ENCODE measurements around the gene SLC39A12. TPM values are rescaled to one million over a fixed set of nuclear protein-coding genes. Genes with fewer than 3 reads are reported as not detected.
A peak's percentile ranks its signal among the peaks of the same experiment; 100 is the strongest.

The SLC39A12 gene
- total RNA-seq, 1 donor from 2014 or later: not detected

DNA sequence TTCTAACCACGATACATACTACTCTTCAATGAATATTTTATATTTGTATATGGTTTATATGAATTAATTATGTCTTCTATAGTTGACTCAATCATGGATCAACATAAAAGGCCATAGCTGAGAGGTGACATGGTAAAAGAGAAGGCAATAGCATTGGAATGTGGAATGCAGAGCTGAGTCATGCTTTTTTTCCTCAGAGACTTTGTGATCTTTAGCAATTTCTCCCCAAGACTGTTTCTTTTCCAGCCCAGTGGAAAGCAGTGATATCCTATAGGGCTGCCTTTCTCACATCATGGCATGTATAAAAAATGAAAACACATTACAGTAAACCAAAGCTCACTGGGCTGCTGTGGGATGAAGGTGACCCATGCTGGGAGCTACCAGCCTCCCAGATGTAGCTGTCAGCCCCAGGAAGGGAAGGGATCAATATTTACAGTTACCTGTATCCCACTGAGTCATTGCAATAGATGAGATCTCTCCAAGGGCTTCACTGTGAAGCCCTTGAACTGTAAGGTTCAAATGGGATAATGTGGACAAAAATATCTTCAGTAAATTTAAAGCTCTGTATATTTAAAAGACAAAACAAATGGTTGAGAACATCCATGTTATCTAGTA is 30.2 kb downstream of the SLC39A12 start:
- TF ChIP-seq, protein P1, sequence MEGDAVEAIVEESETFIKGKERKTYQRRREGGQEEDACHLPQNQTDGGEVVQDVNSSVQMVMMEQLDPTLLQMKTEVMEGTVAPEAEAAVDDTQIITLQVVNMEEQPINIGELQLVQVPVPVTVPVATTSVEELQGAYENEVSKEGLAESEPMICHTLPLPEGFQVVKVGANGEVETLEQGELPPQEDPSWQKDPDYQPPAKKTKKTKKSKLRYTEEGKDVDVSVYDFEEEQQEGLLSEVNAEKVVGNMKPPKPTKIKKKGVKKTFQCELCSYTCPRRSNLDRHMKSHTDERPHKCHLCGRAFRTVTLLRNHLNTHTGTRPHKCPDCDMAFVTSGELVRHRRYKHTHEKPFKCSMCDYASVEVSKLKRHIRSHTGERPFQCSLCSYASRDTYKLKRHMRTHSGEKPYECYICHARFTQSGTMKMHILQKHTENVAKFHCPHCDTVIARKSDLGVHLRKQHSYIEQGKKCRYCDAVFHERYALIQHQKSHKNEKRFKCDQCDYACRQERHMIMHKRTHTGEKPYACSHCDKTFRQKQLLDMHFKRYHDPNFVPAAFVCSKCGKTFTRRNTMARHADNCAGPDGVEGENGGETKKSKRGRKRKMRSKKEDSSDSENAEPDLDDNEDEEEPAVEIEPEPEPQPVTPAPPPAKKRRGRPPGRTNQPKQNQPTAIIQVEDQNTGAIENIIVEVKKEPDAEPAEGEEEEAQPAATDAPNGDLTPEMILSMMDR (IDR thresholded peaks at IDR 0.05; ENCODE audit: insufficient read depth, low read depth, low read length): no peak
- TF ChIP-seq EZH2 (IDR thresholded peaks at IDR 0.05; ENCODE audit: insufficient read depth, low read length): no peak
- Histone ChIP-seq H3K27ac (ENCODE audit: low read depth, low read length) (peak overlapping the region; percentile 90), H3K36me3 (ENCODE audit: insufficient read depth, low read length) (no peaks in the 10 kb centered on the region), H3K9ac (ENCODE audit: low read length) (peak overlapping the region; percentile 63), H3K4me3 (ENCODE audit: insufficient read depth, low read depth, low read length) (no peak overlapping the region), H4K20me1 (ENCODE audit: insufficient read depth, low read length) (no peaks in the 10 kb centered on the region), H3K4me1 (ENCODE audit: insufficient read depth, low read length) (peaks cover 32% of the 10 kb centered on the region), H3K79me2 (ENCODE audit: insufficient read depth, low read length) (no peaks in the 10 kb centered on the region), H2AFZ (ENCODE audit: low read depth, low read length) (no peak overlapping the region), H3K9me3 (ENCODE audit: insufficient read depth, low read depth, low read length) (no peaks in the 10 kb centered on the region), H3K27me3 (ENCODE audit: insufficient read depth, low read length) (no peaks in the 10 kb centered on the region), H3K4me2 (ENCODE audit: low read length) (peak overlapping the region; percentile 73)
- H3K4me3 Mint-ChIP-seq (ENCODE audit: unreplicated experiment): peak overlapping the region; percentile 30
- peak; percentile 90 for DNase-seq (ENCODE audit: low read depth)
- FAIRE-seq: peak; percentile 100
- H3K36me3 Mint-ChIP-seq (ENCODE audit: low read depth, unreplicated experiment): no peaks in the 10 kb centered on the region
- peak overlapping the region; percentile 99 for H3K27ac Mint-ChIP-seq (ENCODE audit: unreplicated experiment)
- H3K27me3 Mint-ChIP-seq (ENCODE audit: low read depth, unreplicated experiment): no peaks in the 10 kb centered on the region
- H3K4me1 Mint-ChIP-seq (ENCODE audit: low read depth, unreplicated experiment): peaks cover 28% of the 10 kb centered on the region
- no peaks in the 10 kb centered on the region for H3K9me3 Mint-ChIP-seq (ENCODE audit: unreplicated experiment)

DNA sequence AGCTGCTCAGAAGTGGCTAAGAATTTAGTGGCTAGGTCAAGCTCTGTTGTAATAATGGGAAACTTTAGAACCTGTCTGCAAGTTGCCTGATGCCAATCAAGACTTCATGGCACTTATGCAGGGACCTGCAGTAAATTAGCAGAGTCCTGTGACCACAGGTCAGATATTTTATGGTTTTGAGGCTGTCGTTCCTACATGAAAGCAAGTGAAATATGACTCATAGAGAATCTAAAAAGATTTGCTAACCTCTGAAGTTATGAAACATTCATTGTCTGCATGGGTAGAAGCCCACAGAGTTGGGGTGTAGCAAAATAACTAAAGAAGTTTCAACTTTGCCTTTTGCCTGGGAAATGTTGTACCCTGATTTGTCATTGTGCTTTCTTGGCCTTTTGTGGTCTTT is 32.3 kb downstream of the SLC39A12 start:
- Histone ChIP-seq H3K4me2 (ENCODE audit: low read length) (peak overlapping the region; percentile 18), H4K20me1 (ENCODE audit: insufficient read depth, low read length) (no peaks in the 10 kb centered on the region), H3K4me1 (ENCODE audit: insufficient read depth, low read length) (peaks cover 32% of the 10 kb centered on the region), H2AFZ (ENCODE audit: low read depth, low read length) (no peak overlapping the region), H3K4me3 (ENCODE audit: insufficient read depth, low read depth, low read length) (no peak overlapping the region), H3K27ac (ENCODE audit: low read depth, low read length) (no peak overlapping the region), H3K9me3 (ENCODE audit: insufficient read depth, low read depth, low read length) (no peaks in the 10 kb centered on the region), H3K79me2 (ENCODE audit: insufficient read depth, low read length) (no peaks in the 10 kb centered on the region), H3K36me3 (ENCODE audit: insufficient read depth, low read length) (no peaks in the 10 kb centered on the region), H3K9ac (ENCODE audit: low read length) (no peak overlapping the region), H3K27me3 (ENCODE audit: insufficient read depth, low read length) (no peaks in the 10 kb centered on the region)
- H3K36me3 Mint-ChIP-seq (ENCODE audit: low read depth, unreplicated experiment): no peaks in the 10 kb centered on the region
- no peaks in the 10 kb centered on the region for H3K27me3 Mint-ChIP-seq (ENCODE audit: low read depth, unreplicated experiment)
- peaks cover 31% of the 10 kb centered on the region for H3K4me1 Mint-ChIP-seq (ENCODE audit: low read depth, unreplicated experiment)
- peaks cover 3% of the 10 kb centered on the region for H3K9me3 Mint-ChIP-seq (ENCODE audit: unreplicated experiment)
- DNase-seq (ENCODE audit: low read depth) (peak; percentile 80), FAIRE-seq (no peak)
- H3K4me3 Mint-ChIP-seq (ENCODE audit: unreplicated experiment): no peak overlapping the region
- H3K27ac Mint-ChIP-seq (ENCODE audit: unreplicated experiment): peak overlapping the region; percentile 72
- TF ChIP-seq, protein P1 (IDR thresholded peaks at IDR 0.05; ENCODE audit: insufficient read depth, low read depth, low read length): no peak
- TF ChIP-seq EZH2 (IDR thresholded peaks at IDR 0.05; ENCODE audit: insufficient read depth, low read length): no peak

DNA sequence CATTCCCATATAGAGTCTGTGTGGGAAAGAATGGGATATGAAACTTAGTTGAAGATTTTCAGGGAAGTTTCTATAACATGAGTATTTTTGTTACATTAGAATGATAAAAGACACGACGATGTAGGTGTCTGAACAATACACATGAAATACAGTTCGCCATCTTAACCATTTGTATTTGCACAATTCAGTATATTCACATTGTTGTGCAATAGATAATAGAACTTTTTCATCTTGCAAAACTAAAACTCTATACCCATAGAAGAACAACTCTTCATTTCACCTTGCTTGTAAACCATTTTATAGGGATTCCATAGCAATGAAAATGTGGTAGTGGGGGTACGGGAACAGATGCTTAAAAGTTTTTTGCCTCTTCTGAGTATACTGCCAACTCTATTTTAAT is 32.8 kb downstream of the SLC39A12 start:
- no peak overlapping the region for H3K9ac ChIP-seq (ENCODE audit: low read length)
- H3K36me3 ChIP-seq (ENCODE audit: insufficient read depth, low read length): no peaks in the 10 kb centered on the region
- Mint-ChIP-seq H3K36me3 (ENCODE audit: low read depth, unreplicated experiment) (no peaks in the 10 kb centered on the region), H3K27ac (ENCODE audit: unreplicated experiment) (no peak overlapping the region), H3K9me3 (ENCODE audit: unreplicated experiment) (peaks cover 3% of the 10 kb centered on the region), H3K4me1 (ENCODE audit: low read depth, unreplicated experiment) (peaks cover 31% of the 10 kb centered on the region), H3K27me3 (ENCODE audit: low read depth, unreplicated experiment) (no peaks in the 10 kb centered on the region), H3K4me3 (ENCODE audit: unreplicated experiment) (no peak overlapping the region)
- no peak overlapping the region for H2AFZ ChIP-seq (ENCODE audit: low read depth, low read length)
- H3K79me2 ChIP-seq (ENCODE audit: insufficient read depth, low read length): no peaks in the 10 kb centered on the region
- H3K4me3 ChIP-seq (ENCODE audit: insufficient read depth, low read depth, low read length): no peak overlapping the region
- H4K20me1 ChIP-seq (ENCODE audit: insufficient read depth, low read length): no peaks in the 10 kb centered on the region
- FAIRE-seq (no peak), DNase-seq (ENCODE audit: low read depth) (no peak)
- TF ChIP-seq, protein P1 (IDR thresholded peaks at IDR 0.05; ENCODE audit: insufficient read depth, low read depth, low read length): no peak
- TF ChIP-seq EZH2 (IDR thresholded peaks at IDR 0.05; ENCODE audit: insufficient read depth, low read length): no peak
- no peaks in the 10 kb centered on the region for H3K9me3 ChIP-seq (ENCODE audit: insufficient read depth, low read depth, low read length)
- H3K4me2 ChIP-seq (ENCODE audit: low read length): peak overlapping the region; percentile 18
- no peak overlapping the region for H3K27ac ChIP-seq (ENCODE audit: low read depth, low read length)
- no peaks in the 10 kb centered on the region for H3K27me3 ChIP-seq (ENCODE audit: insufficient read depth, low read length)
- peaks cover 32% of the 10 kb centered on the region for H3K4me1 ChIP-seq (ENCODE audit: insufficient read depth, low read length)
